NCI-H2029 treated with DMSO at 0.1 percent for 48 hours (cell line): ENCODE measurements around the gene EPB41L1.

Source experiments
- DNase-seq: peaks from one replicate; lab custom pipeline; 2025; lab: John Stamatoyannopoulos, UW

EPB41L1 gene

DNA sequence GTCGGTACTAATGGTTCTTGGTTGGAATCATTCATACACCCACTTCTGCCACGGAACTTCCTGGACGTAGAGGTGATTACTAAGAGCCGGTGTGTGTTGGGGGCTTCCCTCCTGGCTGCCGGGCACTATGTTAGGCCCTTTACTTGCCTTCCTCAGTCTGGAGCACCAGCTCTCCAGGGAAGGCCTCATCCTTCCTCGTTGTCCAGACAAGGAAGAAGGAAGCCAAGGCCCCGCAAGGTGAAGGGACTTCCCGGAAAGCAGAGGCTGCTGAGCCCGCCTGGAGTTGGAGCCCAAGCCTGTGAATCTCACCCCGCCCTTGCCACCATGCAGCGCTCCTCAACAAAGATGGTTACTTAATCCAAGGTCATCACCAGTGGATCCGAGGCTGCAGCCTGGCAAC is 107.9 kb downstream of the EPB41L1 start:
- no peak for DNase-seq

DNA sequence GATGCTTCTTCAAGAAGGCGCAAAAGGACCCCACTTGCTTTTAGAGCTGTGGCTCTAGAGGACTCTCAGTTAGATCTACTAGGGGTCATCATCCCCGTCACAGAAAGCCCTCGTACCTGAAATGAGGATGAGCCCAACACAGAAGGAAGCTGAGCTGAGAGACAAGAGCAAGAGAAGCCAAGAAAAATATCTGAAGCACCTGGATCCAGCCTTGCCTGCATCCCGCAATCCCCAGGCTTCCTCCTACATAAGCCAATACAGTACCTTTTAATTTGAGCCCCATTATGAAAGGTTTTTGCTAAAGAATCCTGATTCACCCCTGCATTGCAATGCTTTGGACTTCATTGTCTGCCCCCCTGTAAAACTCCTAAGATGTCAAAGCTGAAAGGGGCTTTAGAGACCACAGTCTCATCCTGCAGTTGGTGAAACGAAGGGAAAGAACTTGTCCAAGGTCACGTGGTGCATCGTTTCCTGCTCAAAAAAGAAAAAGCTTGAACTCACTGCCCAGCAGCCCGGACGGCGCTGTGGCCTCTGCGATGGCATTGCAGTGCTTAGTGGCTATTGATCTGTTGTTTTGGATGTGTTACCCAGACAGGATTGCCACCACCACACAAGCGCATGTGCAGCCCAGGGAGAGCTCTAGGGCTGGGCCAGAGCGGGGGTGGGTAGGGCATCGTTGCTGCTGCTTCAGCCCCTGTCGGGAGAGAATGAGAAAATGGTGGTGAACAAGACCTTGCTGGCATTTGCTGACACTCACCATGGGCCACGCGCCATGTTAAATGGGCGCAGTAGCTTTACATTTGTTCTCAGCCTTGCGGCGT is 110.1 kb downstream of the EPB41L1 start:
- DNase-seq = no peak

DNA sequence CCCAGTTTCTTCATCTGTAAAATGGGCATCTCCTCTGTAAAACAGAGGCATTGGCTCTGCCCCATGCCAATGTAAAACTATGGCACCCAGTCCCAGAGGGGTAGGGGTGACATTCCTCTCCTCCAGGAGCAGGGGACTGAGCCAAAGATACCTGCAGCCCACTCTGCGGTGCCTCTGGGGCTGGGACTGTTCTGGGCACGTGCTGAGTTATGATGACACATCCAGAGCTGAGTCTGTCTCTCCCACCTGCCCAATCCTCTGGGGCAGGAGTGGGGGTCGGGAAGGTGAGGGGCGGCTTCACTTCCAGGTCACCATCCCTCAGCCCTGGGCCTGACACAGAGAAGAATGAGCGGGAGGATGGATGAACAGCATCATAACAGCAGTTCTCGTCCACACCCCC is 111.6 kb downstream of the EPB41L1 start:
- no peak for DNase-seq

DNA sequence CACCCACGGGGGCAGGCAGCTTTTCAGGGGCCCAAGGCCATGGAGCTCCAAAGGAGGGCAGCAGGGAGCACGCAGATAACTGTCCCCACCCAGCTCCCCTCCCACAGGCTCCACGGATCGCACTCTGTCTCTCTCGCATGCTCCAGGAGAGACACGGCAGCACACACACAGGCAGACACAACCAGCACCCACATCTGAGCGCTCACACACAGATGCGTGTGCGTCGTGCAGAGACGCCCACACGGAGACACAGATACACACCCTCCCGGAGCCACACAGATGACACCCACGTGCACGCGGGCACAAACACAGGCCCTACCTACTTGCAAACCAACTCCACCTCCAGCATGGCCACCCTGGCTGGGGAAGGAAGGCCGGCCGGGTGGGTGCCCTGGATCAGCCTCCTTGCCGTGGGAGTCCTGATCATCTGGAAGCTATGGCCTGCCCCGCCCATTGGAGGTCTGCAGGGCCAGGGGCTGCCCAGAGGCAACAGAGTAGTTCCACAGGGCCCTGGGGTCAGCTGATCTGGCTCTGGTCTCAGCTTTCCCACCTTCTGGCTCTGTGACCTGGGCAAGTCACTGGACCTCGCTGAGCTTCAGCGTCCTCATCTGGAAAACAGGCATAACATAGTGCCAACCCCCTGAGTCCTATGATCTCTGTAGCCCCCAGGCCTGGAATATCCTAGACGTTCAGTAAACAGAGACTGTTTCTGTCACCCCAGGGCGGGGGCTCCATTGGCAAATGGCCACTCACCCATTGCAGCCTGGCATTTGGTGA is 113.3 kb downstream of the EPB41L1 start:
- no peak for DNase-seq

DNA sequence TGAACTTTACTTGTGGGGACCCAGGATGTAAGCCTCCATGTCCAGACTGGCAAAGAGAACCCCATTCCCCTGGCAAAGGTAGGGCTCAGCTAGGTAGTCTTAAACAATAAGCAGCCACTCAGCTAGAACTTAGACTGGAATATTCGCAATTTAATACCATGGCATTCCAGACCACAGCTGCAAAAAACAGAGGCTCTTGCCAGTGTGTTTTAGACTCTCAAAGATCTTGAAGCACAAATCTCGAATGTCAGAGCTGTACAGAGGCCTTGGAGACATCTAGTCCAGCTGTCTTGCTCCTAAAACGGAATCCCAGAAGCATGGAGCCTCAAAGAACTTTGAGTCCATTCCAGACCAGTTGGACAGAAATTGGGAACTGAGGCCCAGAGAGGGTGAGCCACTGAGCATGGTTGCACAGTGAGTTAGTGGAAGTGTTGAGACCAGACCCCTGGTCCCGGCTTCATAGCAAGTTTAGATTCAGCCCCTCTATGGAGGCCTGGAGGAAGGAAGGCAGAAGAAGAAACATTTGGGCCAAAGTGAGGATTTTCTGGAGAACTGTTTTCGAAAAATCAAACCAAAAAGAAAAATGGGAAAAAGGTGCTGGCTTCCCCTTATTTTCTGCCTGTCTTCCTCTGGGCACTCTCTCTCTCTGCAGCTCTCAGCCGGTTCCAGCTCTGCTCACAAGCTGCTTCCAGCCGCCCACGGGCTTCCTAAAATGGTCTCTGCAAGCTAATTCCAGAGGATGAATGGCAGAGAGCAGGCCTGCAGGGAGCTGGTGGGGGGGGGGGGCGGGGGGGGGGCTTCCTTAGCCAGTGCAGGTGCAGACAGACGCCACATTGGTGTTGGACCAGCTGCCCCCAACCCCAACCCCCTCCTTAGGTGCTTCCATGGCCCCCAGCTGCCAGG is 114.2 kb downstream of the EPB41L1 start:
- DNase-seq = no peak

DNA sequence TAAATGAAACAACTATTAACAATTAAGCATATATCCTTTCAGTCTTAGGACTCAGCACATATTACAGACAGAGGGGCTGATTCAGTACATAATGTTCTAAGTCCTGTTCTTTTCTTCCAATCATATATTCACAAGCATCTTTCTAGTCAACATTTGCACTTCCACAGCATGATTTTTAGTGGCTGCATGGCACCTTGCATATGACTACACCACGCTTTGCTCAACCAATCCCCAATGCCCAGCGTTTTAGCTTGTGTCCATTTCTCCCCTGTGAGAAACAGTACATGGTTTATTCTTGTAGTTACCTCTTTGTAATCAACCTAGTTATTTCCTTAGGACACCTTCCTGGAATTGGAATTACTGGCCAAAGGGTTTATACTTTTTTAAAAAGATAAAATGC is 115.0 kb downstream of the EPB41L1 start:
- no peak for DNase-seq

DNA sequence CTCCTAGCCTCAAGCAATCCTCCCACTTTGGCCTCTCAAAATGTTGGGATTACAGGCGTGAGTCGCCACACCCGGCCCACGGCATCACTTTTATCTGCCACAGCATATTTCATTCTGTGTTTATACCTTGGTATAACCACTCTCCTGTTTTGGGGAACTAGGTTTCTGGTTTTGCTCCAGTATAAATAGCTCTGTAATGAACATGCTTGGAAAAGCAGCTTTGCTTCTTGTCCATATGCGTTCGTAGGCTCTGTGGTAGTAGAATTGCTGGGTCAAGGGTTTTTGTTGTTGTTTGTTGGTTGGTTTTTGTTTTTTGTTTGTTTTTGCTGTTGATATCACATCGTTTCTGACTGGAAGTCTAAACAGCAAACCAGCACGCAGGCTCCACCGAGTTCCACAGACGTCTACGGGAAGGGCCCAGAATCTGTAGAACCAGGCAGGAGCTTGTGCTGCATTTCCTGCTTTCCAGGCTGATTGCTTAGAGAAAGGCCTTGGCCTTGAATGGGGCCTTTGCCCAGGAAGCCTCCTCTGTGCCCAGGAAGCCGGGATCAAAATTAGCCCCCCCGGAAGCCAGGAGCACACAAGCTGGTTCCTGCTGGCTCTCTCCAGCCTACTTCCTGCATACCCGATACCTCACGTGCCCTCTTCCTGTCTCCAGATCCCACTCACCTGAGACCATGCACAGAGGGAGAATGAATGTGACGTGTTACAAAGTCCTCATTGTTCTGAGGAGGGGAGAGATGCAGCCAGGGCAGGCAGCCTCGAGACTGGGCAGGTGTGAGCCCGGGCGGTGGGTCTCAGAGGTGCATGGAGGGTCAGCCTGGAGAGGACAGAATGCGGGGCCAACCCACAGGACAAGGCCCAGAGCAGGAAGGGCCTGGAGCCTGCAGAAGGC is 116.5 kb downstream of the EPB41L1 start:
- no peak for DNase-seq

DNA sequence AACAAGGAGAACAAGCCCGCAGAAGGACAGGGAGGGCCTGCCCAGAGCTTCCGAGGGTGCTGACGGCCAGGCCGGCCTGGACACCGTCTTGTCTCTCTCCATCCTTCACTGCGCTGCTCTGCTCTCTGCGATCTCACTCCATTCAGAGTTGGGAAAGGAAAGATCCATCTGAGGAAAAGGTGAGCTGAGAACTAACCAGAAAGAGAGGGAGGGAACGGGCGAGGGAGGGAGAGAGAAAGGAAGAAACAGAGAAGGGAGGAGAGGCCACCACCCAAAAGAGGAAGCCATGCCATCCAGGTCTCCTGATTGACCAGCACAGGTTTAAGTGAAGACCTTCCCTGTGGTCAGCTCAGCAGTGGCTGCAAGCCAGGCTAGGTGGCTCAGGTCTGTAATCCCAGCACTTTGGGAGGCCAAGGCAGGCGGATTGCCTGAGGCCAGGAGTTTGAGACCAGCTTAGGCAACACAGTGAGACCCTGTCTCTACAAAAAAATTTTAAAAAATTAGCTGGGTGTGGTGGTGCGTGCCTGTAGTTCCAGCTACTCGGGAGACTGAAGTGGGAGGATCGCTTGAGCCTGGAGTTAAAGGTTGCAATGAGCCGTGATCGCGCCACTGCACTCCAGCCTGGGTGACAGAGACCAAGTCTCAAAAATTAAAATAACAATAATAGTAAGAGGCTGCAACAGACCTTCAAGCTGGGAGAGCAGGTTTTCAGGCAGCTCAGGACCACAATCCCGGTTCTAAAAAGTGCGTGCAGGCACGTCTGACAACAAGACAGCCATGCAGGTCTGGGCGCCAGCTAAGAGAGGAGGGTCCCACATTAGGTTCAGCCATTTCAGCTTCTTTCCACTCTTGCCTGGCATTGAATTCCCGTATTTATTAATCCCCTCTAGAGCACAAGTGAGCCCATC is 117.4 kb downstream of the EPB41L1 start:
- no peak for DNase-seq

DNA sequence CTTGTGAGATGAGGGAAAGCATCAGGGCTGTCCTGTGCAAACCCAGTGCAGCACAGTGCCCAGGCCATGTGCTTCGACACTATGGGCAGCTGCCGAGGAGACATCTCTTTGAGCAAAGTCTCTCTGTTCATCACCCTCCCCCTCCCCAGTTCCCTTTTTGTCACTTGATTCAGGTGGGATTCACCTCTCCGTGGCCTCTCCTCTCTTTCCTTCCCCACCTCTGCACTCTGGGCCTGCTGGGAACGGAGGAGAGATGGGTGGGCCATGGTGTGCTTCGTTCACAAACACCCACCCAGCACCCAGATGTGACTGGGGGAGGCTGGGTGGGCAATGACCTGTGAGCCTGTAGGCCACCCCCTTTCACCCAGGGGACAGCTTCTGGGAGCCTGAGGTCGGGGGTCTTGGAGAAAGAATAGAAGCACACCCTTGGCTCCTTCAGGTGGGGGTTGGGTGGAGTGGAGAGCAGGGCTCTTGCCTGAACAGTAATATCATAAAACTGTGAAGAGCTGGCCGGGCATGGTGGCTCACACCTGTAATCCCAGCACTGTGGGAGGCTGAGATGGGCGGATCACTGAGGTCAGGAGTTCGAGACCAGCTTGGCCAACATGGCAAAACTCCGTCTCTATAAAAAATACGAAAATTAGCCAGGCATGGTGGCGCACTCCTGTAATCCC is 118.1 kb downstream of the EPB41L1 start:
- no peak for DNase-seq

DNA sequence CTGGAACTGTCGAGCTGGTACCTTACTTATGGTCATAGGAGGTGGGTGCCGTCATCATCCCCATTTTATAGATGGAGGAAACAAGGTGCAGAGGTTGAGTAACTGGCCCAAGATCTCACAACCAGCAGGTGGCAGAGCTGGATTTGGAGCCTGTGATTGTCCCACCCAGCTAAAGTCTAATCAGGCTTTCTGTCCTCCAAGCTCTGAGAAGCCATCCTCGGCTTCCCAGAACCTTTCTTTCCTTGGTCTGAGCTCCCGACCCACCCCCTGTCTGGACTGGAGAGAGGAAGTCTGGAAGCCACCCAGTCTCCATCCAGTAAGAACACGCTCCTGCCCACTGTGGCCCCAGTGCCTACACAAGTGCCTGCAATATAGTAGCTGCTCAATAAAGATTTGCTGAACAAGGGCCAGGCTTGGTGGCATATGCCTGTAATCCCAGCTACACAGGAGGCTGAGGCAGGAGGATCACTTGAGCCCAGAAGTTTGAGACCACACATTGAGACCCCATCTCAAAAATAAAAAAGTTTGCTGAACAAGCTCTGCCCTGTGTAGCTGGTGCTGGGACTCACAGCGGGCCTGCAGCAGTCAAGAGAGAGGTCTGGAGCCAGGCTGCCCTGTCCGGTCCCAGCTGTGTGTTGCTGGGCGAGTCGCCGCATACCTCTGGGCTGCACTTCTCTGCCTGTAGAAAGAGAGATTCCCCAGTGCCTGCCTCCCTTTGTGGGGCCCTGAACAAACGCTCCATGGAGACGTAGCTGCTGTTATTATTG is 119.1 kb downstream of the EPB41L1 start:
- no peak for DNase-seq

DNA sequence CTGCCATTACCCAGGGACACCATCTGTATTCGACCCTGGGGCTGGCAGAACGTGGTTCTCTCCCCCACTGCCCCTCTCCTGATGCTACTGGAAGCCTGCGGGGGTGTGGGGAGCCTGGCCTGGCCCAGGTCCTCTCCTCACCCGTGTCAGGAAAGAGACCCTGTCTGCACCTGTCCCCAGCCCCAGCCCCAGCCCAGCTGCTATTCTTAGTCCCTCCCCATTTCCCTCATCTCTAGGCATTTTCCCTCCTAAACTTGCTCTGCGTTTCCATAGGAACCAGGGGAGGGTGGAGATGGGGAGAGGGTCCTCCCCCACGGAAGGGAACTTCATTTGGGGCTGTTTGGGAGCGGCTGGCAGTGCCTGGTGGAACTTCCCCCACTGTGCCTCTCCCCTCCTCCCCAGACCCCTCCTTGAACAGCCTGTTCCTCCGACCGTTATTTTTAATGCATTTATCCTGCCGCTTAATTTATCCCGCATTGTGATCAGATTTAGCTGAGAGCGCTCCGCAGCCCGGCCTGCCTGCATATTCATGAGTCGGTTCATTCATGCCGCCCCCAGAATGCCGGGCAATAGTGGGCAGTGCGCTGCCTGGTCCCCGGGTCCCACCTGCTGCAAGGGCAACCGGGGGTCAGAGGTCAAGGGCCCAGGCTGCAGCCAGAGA is 119.8 kb downstream of the EPB41L1 start:
- no peak for DNase-seq

DNA sequence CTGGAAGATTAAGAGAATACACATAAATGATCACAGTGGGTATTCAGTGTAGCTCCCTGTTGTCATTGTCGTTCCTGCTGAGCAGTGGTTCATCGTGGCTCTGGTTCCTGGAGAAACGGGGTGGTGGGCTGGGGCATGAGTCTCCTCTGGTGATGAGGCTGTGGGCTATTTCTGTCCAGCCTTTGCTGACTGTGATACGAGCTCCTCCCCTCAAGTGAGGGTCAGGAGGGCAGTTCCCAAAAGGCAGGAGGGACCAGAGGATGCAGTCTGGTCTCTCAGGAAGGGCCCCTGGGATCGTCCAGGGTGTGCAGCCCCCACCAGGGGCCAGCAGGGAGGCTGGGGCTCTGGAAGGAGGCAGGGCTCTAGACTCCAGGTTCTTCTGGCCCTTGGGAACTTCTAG is 120.5 kb downstream of the EPB41L1 start:
- DNase-seq = no peak

DNA sequence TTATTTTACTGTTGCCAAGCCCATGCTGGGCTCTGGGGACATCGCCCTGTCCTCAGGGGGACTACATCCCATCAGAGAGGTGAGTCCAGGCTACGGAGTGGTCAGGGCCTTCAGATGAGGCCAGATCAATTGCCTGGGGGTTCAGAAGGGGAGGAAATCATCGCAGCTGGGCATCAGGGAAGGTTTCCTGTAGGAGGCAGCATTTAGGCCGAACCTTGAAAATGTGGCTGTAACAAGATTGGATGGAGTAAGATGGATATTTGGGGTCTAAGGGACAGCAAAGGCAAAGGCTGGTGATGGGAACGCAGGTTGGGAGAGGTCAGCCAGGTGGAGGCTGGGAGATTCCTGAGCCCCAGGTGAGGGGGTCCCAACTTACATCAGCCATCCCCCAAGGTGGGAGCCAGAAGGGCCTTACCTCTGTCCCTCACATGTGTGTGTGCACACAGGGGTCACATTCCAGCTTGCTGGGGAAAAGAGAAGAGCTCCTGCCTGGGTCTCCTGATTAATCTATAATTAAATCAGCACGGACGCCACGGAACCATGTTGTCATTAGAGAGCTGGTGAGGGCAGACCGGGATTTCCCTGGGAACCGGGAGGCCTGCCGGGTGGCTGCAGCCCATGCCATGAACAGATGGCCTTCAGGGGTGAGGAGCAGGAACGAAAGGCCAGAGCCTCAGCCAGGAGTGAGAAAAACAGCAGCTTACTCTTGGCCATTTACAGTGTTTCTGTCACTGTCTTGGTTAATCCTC is 121.1 kb downstream of the EPB41L1 start:
- no peak for DNase-seq

DNA sequence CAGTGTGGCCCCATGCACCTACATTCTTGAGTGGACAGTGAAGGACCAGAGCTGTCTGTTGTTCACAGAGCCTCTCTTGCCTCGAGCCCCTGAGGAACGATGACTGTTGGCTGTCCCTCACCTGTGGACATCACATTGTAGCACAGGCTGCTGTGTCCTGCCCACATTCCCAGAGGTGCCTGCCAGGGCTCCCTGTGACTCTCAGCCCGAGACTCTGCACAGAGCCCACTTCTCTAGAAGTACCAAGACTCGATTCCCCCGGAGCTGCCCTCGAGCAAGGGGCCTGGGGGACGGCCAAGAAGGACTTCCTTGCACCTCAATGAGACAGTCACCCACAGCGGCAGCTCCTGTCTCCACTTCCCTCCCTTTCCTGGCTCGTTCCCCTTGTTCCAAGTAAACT is 123.0 kb downstream of the EPB41L1 start:
- no peak for DNase-seq

DNA sequence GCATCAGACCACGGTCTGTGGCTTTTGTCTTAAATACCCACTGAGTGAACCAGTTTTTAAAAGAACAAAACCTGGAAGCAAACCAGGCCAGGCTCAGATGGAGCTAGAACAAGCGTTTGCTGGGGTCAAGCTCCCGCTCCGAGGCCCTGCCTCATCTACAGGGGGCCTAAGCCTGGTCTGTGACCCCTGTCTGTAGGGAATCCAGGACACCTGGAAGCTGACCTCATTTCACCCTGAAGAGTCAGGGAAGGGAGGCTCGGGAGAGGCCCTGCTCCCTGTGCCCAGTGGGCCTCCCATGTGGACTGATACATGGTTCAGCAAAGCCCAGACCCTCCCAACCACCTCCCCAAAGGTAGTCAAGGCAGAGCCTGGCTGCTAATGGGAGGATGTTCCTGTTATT is 124.8 kb downstream of the EPB41L1 start:
- DNase-seq = no peak

DNA sequence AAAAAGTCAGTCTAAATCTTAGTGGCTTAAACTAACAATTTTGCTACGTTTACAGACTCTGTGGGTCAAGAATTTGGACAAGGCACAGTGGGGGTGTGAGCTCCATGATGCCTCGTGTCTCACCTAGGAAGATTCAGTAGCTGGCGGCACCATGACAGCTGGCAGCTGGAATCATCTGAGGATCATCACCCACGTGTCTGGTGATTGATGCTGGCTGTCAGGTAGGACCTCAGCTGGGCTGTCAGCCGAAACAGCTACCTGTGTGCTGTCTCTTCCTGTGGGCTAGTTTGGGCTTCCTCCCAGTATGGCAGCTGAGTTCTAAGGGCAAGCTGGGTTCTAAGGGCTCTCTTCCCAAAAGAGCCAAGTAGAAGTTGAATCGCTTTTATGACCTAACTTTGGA is 125.2 kb downstream of the EPB41L1 start:
- no peak for DNase-seq

DNA sequence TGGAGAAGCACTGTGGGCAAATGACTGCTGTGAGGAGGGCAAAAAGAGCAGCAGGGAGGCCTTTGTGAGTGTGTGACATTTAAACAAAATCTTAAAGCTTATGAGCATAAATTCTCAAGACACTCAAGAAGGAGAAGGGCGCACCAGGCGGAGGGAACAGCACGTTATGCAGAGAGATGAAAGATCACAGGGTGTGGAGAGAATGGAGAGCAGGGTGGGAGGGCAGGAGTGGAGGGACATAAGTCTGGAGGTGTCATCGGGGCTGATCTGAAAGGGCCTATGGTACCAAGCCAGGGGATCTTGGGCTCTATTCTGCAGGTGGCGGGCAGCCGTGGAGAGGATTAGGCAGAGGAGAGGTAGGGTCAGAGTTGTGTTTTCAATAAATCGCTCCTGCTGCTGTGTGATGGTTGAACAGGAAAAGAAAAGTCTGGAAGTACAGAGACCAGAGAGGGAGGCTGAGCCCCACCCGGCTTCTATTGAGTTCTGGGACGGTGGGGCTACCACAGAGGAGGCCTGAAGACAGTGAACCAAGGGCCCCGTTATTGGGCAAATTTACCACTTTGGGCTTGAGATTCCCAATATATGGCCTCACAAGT is 127.3 kb downstream of the EPB41L1 start:
- DNase-seq = no peak
